ENCODE data around the gene BCL7A.
"Not testable (repeated sequence)": the region's sequence is repeated elsewhere in the genome, so short reads cannot be mapped to it uniquely, and the experiment has no call there.

BCL7A gene

DNA sequence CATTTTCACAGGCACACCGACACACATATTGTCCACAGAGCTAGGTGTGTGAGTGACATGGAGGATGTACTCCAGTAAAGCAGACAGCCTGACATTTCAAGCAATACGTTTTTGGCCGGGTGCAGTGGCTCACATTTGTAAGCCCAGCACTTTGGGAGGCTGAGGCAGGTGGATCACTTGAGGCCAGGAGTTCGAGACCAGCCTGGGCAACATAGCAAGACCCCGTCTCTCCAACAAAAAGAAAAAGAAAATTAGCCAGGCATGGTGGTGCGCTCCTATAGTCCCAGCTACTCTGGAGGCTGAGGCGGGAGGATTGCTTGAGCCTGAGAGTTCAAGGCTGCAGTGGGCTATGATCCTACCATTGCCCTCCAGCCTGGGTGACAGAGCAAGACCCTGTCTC is 34.7 kb downstream of the BCL7A start:
- not testable (repeated sequence) for DNase-seq

DNA sequence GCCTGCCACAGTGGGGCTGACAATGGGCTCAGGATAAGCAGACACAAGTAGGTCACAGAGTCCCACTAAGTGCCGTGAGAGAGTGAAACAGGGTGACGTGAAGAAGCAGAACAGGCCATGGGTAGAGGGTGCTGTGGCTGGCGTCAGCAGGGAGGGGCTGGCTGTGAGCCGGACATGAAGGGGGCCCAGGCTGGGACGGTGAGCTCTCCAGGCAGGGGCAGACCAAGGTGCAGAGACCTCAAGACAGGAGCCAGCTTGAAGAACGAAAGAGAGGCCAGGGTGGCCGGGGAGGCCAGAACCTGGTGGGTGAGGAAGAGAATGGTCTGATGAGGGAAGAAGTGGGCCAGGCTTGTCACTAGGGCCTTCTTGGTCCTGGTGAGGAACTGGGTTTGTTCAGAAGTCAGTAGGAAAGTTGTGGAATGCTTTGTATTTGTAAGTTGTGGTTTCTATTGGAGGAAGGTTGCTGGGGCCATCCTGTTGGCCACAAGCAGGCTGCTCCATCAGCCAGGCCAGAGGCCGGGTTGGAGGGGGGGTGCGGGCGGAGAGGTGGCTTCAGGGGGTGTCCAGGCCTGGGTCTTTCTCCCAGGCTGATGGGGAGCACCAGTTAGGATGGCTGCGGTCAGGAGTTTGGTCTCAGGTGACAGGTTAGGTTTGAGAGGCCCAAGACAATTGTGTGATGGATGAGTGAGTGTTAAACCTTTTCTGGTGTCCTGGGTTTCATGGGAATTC is 35.5 kb downstream of the BCL7A start:
- DNase-seq: no peak

- DNase-seq: no peak
Measured at GRCh38 chr12:122057769-122058168, 36.1 kb downstream of the BCL7A start.

DNA sequence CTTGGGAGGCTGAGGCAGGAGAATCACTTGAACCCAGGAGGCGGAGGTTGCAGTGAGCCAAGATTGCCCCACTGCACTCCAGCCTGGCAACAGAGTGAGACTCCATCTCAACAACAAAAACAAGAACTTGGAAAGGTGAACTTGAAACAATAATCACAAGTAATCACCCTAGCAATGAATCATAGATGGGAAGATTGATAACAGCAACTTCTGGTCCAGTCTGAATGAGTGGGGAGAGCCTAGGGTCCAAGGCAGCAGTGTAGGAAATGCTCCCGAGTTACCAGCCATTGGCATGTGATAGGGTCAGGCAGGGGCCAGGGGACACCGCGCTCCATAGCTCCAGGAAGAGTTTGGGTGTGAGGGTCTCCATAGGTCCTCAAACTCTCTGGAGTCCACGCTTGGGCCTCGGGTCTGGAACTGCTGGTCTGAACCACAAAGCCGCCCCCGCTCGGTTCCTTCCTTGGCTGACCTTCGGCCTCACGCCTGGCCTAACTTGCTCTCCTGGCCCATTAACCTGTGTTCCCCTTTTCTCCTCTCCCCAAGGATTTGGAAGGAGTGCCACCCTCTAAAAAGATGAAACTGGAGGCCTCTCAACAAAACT is 37.0 kb downstream of the BCL7A start:
- no peak for DNase-seq

DNA sequence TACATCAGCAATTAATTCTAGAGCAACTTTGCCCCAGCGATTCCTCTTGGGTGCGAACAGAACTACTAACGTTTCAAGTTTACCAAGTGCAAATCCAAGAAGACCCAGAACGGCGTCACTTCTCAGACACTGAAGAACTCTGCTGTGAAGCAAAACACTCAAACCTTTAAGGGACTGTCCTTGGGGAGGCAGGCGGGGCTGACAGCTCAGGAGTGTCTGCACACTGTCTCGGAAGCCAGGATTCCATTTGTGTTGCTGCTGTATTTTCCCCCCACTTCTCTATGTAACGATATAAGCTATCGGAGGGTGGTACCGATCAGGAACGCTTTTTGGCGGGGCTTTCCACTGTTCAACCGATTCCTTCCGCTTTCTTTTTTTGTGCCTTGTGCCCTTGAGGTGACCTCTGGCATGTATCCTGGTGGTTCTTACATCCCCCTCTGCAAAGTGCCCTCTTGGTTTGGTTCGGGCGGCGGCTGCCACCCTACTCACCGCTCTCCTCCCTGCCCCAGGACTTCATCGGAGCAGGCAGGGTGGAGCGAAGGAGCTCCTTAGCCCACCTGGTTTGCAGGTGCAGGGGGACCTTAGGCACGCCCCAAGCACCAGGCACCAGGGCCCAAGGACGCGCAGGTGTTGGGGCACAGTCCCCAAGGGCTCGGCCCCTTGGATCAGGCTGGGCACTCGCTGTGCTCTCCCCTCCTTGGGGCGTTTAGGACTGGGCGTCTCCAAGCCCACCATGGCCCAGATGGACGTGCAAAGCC is 37.7 kb downstream of the BCL7A start:
- DNase-seq: no peak

DNA sequence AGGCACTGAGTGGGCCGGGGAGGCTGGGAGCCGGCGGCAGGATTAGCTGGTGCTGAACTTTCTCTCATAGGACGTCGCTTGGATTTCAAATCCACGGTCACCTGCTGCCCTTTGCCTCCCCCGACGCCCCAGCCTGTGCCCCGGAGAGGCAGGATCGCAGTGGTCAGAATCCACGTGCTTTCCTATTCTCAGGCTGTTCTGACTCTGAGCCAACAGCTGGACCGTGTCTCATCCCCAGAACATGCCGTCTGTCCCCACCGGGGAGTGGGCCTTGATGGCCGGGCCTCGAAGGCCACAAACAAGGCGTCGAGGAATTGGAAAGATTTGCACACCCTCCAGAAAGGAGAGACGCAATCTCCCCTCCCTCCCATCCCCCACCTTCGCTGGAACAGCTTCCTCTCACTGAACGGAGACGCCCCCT is 38.4 kb downstream of the BCL7A start:
- DNase-seq: no peak

DNA sequence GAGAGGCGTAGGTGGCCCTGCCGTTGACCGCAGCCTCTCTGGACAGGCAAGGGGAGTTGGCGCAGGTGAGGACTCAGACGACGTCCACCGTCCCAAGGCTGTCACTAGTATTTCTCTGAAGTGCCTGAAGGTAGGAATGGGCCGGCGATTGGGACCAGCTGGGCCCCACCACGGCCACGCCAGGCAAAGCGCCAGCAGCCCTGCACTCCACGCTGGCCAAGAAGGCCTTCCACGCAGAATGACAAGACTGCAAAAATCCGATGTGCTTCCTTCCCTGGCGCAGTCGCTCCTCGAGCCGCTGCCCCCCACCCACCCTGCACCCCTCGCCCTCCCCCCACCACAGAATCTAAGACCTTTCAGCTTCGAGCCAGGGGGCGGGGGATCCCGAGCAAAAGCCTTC is 39.6 kb downstream of the BCL7A start:
- no peak for DNase-seq

DNA sequence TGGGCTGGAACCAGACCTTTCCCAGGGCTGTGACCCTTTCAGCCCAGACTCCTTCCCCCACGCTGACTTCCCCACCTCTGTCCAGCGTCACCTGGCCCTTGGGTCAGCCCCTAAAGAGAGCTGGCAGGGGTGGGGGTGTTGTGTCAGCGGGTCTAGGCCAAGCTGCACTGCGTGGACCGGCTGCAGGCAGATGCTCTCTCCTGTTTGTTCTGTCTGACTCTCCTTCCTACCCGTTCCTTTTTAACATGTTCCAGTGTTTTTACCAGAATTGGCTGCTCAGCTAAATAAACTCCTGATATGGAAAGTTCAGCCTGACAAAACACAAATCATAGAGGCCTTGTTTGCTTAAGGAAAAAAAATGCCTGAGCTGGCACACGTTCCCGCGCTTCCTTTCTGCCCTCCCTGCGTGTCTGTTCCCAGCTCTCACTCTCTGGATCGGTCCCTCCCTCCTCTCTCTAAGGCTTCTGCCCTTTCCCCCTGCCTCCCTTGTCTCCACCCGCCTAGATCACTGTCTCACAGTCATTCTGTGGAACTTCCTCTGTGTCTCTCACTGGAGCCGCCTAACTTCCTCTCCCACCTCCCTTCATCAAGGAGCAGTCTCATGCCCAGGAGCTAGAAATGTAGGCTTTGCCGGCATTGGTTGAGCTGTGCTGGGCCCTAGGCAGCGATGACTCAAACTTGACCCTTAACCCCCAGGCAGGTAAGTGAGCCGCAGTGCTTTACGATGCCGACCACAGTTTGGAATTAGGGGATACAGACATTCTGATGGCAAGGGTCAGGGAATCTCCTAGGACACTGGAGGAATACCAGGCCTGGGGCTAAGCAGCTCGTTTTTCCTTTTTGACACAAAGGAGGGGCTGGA is 41.4 kb downstream of the BCL7A start:
- peak; percentile 68 for DNase-seq

- no peak for DNase-seq
Measured at GRCh38 chr12:122063694-122064024, 42.0 kb downstream of the BCL7A start.

GRCh38 chr12:122064025-122064777 is 42.5 kb downstream of the BCL7A start:
- peak; percentile 72 for DNase-seq

DNA sequence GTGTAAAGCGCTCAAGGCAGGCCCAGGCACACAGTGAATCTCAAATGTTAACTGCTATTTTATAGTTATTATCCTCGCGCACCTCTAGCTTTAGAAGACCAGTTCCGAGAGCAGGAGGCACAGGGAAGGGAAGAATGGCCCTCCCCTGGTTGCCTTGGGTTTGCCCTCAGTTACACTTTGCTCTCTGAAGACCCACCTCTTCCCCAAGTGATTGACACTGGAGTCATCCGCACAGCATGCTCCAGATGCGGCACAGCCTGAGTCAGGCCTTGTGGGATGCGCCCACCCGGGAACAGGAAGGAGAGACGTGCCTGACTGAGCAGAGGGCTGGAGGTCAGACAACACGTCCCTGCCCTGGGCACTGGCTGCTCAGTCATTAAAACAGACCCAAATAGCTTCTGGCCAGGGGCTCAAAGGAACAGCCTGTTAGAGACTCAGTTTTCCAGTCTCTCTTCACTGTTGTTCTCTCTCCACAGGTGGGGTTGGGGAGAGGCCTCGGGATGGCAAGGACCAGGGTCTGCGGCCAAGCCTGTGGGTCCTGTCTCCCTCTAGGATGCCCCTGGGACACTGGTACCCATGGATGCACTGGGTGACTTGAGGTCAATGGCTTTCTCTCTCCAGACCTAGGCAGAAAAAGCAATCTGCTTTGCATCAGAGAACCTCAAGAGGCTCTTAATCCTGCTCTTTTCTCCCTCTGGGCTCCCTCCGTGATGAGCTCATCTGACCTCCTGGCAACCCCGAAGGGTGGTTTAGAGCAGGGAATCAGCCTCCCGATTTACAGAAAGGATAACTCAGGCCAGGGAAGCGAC is 43.3 kb downstream of the BCL7A start:
- no peak for DNase-seq

DNA sequence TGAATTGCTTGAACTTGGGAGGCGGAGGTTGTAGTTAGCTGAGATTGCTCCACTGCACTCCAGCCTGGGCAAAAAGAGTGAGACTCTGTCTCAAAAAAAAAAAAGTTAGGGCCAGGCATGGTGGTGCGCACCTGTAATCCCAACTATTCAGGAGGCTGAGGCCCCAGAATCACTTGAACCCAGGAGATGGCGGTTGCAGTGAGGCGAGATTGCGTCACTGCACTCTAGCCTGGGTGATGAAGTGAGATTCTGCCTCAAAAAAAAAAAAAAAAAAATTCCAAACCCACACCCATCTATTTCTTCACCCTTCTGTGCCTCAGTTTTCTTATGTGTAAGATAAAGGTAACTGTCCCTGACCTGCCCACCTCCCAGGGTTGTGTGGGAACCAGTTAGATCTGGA is 45.9 kb downstream of the BCL7A start:
- no peak for DNase-seq

DNA sequence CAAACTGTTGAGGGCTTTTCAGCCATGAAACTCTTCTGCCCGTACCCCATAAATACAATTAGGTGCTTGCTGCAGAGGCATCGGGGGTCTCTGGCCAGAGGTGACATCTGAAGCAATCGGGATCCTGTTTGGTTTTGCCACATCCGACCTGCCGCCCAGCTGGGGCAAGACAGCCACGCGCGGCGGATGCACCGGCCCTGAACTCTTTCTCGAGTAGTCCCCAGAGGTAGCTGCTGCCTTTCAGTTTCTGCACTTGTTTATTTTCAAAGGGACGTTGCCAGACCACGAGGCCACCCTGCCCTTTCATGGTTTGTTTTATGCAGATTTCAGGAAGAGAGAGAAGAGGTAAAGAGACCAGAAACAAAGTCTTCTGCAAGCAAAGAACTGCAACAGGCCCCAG is 46.3 kb downstream of the BCL7A start:
- no peak for DNase-seq

GRCh38 chr12:122072031-122072970 is 50.6 kb downstream of the BCL7A start:
- no peak for DNase-seq

- no peak for DNase-seq
Measured at GRCh38 chr12:122073815-122074214, 52.1 kb downstream of the BCL7A start.

DNA sequence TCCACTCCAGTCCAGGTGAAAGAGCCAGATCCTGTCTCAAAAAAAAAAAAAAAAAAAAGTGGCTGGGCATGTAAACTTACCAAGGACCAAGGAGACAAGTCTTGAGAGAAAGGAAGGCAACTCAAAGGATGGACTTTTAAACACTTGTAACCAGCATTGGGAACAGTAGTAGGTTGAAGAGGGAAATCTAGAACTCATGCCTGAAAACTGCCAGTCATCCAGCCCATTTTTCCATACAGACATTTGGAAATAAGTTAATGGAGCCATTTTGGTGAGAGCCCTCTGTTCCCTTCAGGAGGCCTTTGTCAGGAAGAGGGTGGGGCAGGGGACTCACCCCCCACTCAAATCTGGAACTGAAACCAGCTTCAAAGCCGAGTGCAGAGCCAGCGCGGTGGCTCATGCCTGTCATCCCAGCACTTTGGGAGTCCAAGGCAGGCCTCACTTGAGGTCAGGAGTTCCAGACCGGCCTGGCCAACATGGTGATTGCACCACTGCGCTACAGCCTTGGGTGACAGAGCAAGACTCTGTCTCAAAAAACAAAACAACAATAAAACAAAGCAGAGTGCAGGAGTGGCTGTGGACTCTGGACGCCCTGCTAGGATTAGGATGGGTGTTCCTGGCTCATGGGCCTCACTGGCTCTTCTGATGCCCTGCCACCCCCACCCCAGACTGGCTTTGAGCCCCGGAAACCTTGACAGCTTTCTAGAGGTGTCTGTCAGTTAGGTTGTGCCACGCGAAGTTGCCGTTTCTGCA is 55.2 kb downstream of the BCL7A start:
- no peak for DNase-seq

DNA sequence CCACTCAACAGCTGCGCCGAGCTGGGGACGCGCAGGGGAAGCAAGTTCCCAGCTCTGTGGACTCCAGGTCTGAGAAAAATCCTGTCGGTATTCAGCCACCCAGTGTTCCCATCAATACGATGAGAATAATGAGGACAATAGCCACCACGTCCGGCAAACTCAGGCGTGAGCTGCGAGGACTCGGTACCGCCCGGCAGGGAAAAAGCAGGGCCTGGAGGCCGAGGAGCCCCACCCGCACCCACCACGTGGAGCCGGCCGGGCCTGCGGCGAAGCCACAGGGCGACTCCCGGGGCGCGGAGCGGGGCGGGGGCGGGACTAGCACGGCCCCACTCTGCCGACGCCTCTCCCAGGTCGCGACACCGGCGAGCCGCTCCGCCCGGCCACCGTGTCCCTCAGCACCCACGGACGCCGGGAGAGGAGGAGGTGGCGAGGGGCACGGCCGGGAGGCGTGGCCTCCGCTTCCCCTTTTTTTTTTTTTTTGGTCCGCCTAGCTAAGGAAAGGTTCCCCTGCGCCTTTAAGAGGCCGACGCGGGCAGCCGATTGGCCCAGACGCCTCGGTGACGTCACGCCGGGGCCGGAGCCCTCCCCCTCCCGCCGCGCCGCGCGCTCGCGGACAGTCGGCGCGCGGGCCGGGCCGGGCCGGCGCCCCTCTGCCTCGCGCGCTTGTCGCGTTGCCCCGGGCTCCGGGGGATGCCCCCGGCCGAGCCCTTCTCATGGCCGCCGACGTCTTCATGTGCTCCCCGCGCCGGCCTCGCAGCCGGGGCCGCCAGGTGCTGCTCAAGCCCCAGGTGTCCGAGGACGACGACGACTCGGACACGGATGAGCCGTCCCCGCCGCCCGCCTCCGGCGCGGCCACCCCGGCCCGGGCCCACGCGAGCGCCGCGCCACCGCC is 56.7 kb downstream of the BCL7A start, which contains the start of gene MLXIP:
Gene MLXIP, plus strand, starts transcription at position 616 of the 892 bp plus-strand sequence. Its CDS starts 98 bp downstream, at position 714.
- DNase-seq: peak; percentile 95

DNA sequence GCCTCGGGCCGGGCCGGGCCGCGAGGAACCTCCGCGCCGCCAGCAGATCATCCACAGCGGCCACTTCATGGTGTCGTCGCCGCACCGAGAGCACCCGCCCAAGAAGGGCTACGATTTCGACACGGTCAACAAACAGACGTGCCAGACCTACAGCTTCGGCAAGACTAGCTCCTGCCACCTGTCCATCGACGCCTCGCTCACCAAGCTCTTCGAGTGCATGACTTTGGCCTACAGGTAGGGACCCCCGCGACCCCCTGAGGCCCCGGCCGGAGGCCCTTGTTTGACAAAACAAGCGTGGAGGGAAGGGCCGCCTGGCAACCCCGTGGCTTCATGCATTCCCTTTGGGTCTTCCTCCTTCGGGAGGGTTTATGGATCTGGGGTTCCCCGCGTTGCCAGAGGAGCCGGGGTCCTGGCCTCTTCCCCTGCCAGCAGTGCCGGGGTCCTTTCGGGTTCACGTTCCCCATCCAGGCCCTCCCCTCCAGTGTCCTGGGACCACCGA is 57.4 kb downstream of the BCL7A start:
- DNase-seq: peak; percentile 56
